ENCODE data around the gene PISD. TPM values are rescaled to one million over a fixed set of nuclear protein-coding genes. Genes with fewer than 3 reads are reported as not detected.

PISD gene
- total and polyA plus RNA-seq, 2 donors (not counting 3 experiments of a cell fraction or from before 2014, with no cell fraction given): 53.4 to 58.0 TPM

DNA sequence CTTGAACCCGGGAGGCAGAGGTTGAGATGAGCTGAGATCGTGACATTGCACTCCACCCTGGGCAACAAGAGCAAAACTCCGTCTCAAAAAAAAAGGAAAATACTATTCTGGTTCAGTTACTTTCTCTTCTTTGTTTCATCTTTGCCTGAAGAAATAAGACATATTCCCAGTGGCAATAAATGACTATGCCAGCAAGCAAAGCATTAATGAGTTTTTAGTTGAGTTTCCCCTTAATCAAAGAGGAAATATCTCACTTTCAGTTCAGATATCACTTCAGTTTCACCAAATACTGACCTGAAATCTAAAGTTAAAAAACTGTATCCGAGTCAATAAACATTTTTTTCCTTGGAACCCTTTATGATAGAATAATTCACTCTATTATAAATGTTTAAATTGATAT lies 10.4 kb downstream of the PISD start:
- H3K9me3 ChIP-seq (replicated peaks; ENCODE audit: control insufficient read depth, insufficient read depth, low read length): no peaks in the 10 kb centered on the region
- peaks cover 0 to 2% of the 10 kb centered on the region in 2 experiments for H3K36me3 ChIP-seq (ENCODE audit: control insufficient read depth in 2 of 2, extremely low read depth in 1 of 2, insufficient read depth in 2 of 2, low read length in 2 of 2)
- H3K9ac ChIP-seq (replicated peaks; ENCODE audit: extremely low read depth, insufficient read depth, low read length): no peak overlapping the region
- no peaks in the 10 kb centered on the region for H3K9me1 ChIP-seq (replicated peaks; ENCODE audit: control insufficient read depth, extremely low read depth, insufficient read depth, low read length)
- H4K20me1 ChIP-seq (replicated peaks; ENCODE audit: control insufficient read depth, extremely low read depth, insufficient read depth, low read length): no peaks in the 10 kb centered on the region
- H3K4me3 ChIP-seq (replicated peaks in 1 of 3; ENCODE audit: insufficient read depth in 1 of 3, low read depth in 1 of 3, low read length in 3 of 3): no peak overlapping the region
- peak; percentile 52 for FAIRE-seq
- POLR2A ChIA-PET: no interaction called here
- CTCF ChIA-PET: no interaction called here
- H2AFZ ChIP-seq (ENCODE audit: low read depth, low read length): no peak overlapping the region
- no peak overlapping the region for H3K4me2 ChIP-seq (ENCODE audit: insufficient read depth, low read length)
- H3K79me2 ChIP-seq (ENCODE audit: control insufficient read depth, insufficient read depth, low read length): peaks cover 47% of the 10 kb centered on the region
- no TSS peak for BruUV-seq (replicated peaks)
- no peaks in the 10 kb centered on the region for H3K27me3 ChIP-seq (ENCODE audit: control insufficient read depth in 2 of 2, insufficient read depth in 2 of 2, low read length in 2 of 2)
- peaks cover 16% of the 10 kb centered on the region for H3K4me1 ChIP-seq (ENCODE audit: control insufficient read depth, extremely low read depth, insufficient read depth, low read length)
- DNase-seq (ENCODE audit: low read depth, low spot score): no peak
- no peak overlapping the region for H3K27ac ChIP-seq (ENCODE audit: insufficient read depth, low read depth, low read length)
- intact Hi-C loops (cut with micrococcal nuclease): no loop called here
- dilution Hi-C loops (cut with MboI; ENCODE audit: extremely low pct_ligation_motif_present, low sequenced_read_pairs): no loop called here
- TF ChIP-seq POLR2AphosphoS5 (IDR thresholded peaks at IDR 0.05; ENCODE audit: insufficient read depth, low read depth, low read length): no peak
- TF ChIP-seq, protein P1, sequence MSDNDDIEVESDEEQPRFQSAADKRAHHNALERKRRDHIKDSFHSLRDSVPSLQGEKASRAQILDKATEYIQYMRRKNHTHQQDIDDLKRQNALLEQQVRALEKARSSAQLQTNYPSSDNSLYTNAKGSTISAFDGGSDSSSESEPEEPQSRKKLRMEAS (IDR thresholded peaks at IDR 0.05; ENCODE audit: insufficient read depth, insufficient read length): no peak
- no peak for TF ChIP-seq EZH2 (IDR thresholded peaks at IDR 0.05; ENCODE audit: borderline replicate concordance, low read depth, low read length, severe bottlenecking)
- no peak for TF ChIP-seq MYC (IDR thresholded peaks at IDR 0.05; ENCODE audit: low read depth, low read length)
- no peak for TF ChIP-seq JUN (IDR thresholded peaks at IDR 0.05; ENCODE audit: borderline replicate concordance, insufficient read depth, insufficient read length, low read depth)
- TF ChIP-seq GATA2 (IDR thresholded peaks at IDR 0.05; ENCODE audit: insufficient read depth, insufficient read length, low read depth, low read length): no peak
- no peak for TF ChIP-seq CTCF (IDR thresholded peaks at IDR 0.05; ENCODE audit: extremely low read depth in 1 of 2, insufficient read depth in 1 of 2, low read depth in 1 of 2, low read length in 2 of 2)
- TF ChIP-seq FOS (IDR thresholded peaks at IDR 0.05; ENCODE audit: borderline replicate concordance, insufficient read depth, low read length): no peak
- TF ChIP-seq POLR2A (IDR thresholded peaks at IDR 0.05; ENCODE audit: low read depth, low read length): no peak
